HL-60/S4 treated with retinoic acid at 250 ng/mL for 4 days and 3 days (cell line): ENCODE results near the gene TCHHL1.
"Not testable (repeated sequence)": the region's sequence is repeated elsewhere in the genome, so short reads cannot be mapped to it uniquely, and the experiment has no call there.

Source experiments
- in situ Hi-C: fragments of 300-500 bp; cut with MboI; formaldehyde crosslinking; loops from 2 replicates; pipeline ENCODE4 v1.7.0; 2022; ENCODE audit warnings: low sequenced_read_pairs

Gene TCHHL1

GRCh38 chr1:152096931-152097330 lies 8.1 kb upstream of the TCHHL1 start:
- in situ Hi-C loops: no loop called here

- in situ Hi-C loops: no loop called here
These were observed 2.1 kb downstream of the TCHHL1 start for GRCh38 chr1:152086760-152087159.

GRCh38 chr1:152084853-152085252 lies 4.0 kb downstream of the TCHHL1 start:
- in situ Hi-C loops: no loop called here

GRCh38 chr1:152081026-152081425 lies 7.8 kb downstream of the TCHHL1 start:
- in situ Hi-C loops: not testable (repeated sequence)

- in situ Hi-C loops: not testable (repeated sequence)
These were observed 8.4 kb downstream of the TCHHL1 start for GRCh38 chr1:152080494-152080893.

GRCh38 chr1:152078831-152079441 lies 9.9 kb downstream of the TCHHL1 start:
- in situ Hi-C loops: no loop called here

GRCh38 chr1:152072311-152072710 lies 16.6 kb downstream of the TCHHL1 start:
- in situ Hi-C loops: no loop called here

- in situ Hi-C loops: no loop called here
These were observed 17.7 kb downstream of the TCHHL1 start for GRCh38 chr1:152071123-152071522.

- in situ Hi-C loops: no loop called here
These were observed 20.9 kb downstream of the TCHHL1 start for GRCh38 chr1:152067929-152068328.

GRCh38 chr1:152067150-152067549 lies 21.7 kb downstream of the TCHHL1 start:
- in situ Hi-C loops: no loop called here

GRCh38 chr1:152061952-152062351 lies 26.9 kb downstream of the TCHHL1 start:
- in situ Hi-C loops: no loop called here

GRCh38 chr1:152053375-152053774 lies 35.5 kb downstream of the TCHHL1 start:
- in situ Hi-C loops: loop anchor here (10.0 kb wide), 1 partner anchor 131 kb away; no protein-coding TSS in a partner anchor

GRCh38 chr1:152052606-152053005 lies 36.3 kb downstream of the TCHHL1 start:
- in situ Hi-C loops: loop anchor here (10.0 kb wide), 1 partner anchor 132 kb away; no protein-coding TSS in a partner anchor

GRCh38 chr1:152050886-152051675 lies 37.8 kb downstream of the TCHHL1 start:
- in situ Hi-C loops: loop anchor here (10.0 kb wide), 1 partner anchor 134 kb away; no protein-coding TSS in a partner anchor

- in situ Hi-C loops: loop anchor here (10.0 kb wide), 1 partner anchor 135 kb away; no protein-coding TSS in a partner anchor
These were observed 39.4 kb downstream of the TCHHL1 start for GRCh38 chr1:152049291-152050083.

- in situ Hi-C loops: no loop called here
These were observed 40.4 kb downstream of the TCHHL1 start for GRCh38 chr1:152048416-152049009.

- in situ Hi-C loops: no loop called here
These were observed 41.0 kb downstream of the TCHHL1 start for GRCh38 chr1:152047730-152048415.

GRCh38 chr1:152047413-152047729 lies 41.5 kb downstream of the TCHHL1 start:
- in situ Hi-C loops: no loop called here

GRCh38 chr1:152044386-152044785 lies 44.5 kb downstream of the TCHHL1 start:
- in situ Hi-C loops: no loop called here

GRCh38 chr1:152043870-152044269 lies 45.0 kb downstream of the TCHHL1 start:
- in situ Hi-C loops: no loop called here

GRCh38 chr1:152042030-152042429 lies 46.8 kb downstream of the TCHHL1 start:
- in situ Hi-C loops: no loop called here
